Measurements from ENCODE around the gene DNMBP. TPM values are rescaled to one million over a fixed set of nuclear protein-coding genes. Genes with fewer than 3 reads are reported as not detected.

The DNMBP gene
- total RNA-seq, 1 experiment from 2014 or later = 60.3 TPM

- no TSS peak for BruUV-seq (replicated peaks)
- CTCF ChIA-PET = no interaction called here
- intact Hi-C loops (cut with micrococcal nuclease) = no loop called here
- Histone ChIP-seq H3K79me2 (ENCODE audit: insufficient read depth, low read length) (peaks cover 85% of the 10 kb centered on the region), H3K9me2 (ENCODE audit: insufficient read depth) (no peaks in the 10 kb centered on the region), H3K9me3 (ENCODE audit: control insufficient read depth in 1 of 2, insufficient read depth in 1 of 2, low read depth in 1 of 2, low read length in 2 of 2) (no peaks in the 10 kb centered on the region), H3K4me3 (replicated peaks in 1 of 2; ENCODE audit: low read depth in 1 of 2, low read length in 2 of 2) (no peak overlapping the region), H3K36me3 (ENCODE audit: control insufficient read depth in 1 of 2, insufficient read depth in 2 of 2, low read length in 2 of 2) (peaks cover 0 to 26% of the 10 kb centered on the region in 2 experiments; a peak in 2 of 4 replicates), H3K4me1 (ENCODE audit: control insufficient read depth in 1 of 2, insufficient read depth in 2 of 2, low read length in 2 of 2) (peaks cover 27 to 58% of the 10 kb centered on the region in 2 experiments), H4K20me1 (ENCODE audit: insufficient read depth) (no peaks in the 10 kb centered on the region), H2AFZ (ENCODE audit: low read depth, low read length, poor library complexity, severe bottlenecking) (no peak overlapping the region), H3K27ac (ENCODE audit: low read depth, low read length) (no peak overlapping the region), H3K4me2 (ENCODE audit: low read length) (no peak overlapping the region), H3K9ac (ENCODE audit: low read length) (no peak overlapping the region), H3K27me3 (ENCODE audit: insufficient read depth, low read length) (no peaks in the 10 kb centered on the region)
- RAD21 ChIA-PET (ENCODE audit: low non-redundant PET in 1 of 2, low total read pairs in 2 of 2, uncharacterized antibody in 2 of 2, unreplicated experiment in 2 of 2) = no interaction called here
- POLR2A ChIA-PET = no interaction called here
- ATAC-seq (no peak), DNase-seq (ENCODE audit: low read depth, low spot score) (no peak)
- TF ChIP-seq ZNF274 (IDR thresholded peaks at IDR 0.05; ENCODE audit: low read depth, low read length) = no peak
- no peak for TF ChIP-seq FOSL1 (IDR thresholded peaks at IDR 0.05; ENCODE audit: low read depth)
- no peak for TF ChIP-seq EGR1 (IDR thresholded peaks at IDR 0.05; ENCODE audit: low read depth)
- no peak for TF ChIP-seq ZFX (IDR thresholded peaks at IDR 0.05)
- no peak for TF ChIP-seq MAX (IDR thresholded peaks at IDR 0.05)
- TF ChIP-seq CEBPB (IDR thresholded peaks at IDR 0.05; ENCODE audit: low read depth) = no peak
- TF ChIP-seq YY1 (IDR thresholded peaks at IDR 0.05; ENCODE audit: extremely low read depth, insufficient replicate concordance, low read depth, low read length) = no peak
- TF ChIP-seq RAD21 (IDR thresholded peaks at IDR 0.05; ENCODE audit: low read depth) = no peak
- no peak for TF ChIP-seq SP1 (IDR thresholded peaks at IDR 0.05; ENCODE audit: low read depth)
- no peak for TF ChIP-seq ELF1 (IDR thresholded peaks at IDR 0.05; ENCODE audit: borderline replicate concordance, low read depth)
- TF ChIP-seq, protein P1, sequence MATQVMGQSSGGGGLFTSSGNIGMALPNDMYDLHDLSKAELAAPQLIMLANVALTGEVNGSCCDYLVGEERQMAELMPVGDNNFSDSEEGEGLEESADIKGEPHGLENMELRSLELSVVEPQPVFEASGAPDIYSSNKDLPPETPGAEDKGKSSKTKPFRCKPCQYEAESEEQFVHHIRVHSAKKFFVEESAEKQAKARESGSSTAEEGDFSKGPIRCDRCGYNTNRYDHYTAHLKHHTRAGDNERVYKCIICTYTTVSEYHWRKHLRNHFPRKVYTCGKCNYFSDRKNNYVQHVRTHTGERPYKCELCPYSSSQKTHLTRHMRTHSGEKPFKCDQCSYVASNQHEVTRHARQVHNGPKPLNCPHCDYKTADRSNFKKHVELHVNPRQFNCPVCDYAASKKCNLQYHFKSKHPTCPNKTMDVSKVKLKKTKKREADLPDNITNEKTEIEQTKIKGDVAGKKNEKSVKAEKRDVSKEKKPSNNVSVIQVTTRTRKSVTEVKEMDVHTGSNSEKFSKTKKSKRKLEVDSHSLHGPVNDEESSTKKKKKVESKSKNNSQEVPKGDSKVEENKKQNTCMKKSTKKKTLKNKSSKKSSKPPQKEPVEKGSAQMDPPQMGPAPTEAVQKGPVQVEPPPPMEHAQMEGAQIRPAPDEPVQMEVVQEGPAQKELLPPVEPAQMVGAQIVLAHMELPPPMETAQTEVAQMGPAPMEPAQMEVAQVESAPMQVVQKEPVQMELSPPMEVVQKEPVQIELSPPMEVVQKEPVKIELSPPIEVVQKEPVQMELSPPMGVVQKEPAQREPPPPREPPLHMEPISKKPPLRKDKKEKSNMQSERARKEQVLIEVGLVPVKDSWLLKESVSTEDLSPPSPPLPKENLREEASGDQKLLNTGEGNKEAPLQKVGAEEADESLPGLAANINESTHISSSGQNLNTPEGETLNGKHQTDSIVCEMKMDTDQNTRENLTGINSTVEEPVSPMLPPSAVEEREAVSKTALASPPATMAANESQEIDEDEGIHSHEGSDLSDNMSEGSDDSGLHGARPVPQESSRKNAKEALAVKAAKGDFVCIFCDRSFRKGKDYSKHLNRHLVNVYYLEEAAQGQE (IDR thresholded peaks at IDR 0.05; ENCODE audit: low read depth) = no peak
- TF ChIP-seq SRF (IDR thresholded peaks at IDR 0.05; ENCODE audit: low read depth) = no peak
- no peak for TF ChIP-seq CTCF (IDR thresholded peaks at IDR 0.05 in 2 of 3, conservative IDR thresholded peaks at IDR 0.05 in 1 of 3; ENCODE audit: borderline replicate concordance in 1 of 3, insufficient read depth in 1 of 3, low read depth in 2 of 3, low read length in 2 of 3)
- no peak for TF ChIP-seq ATF3 (IDR thresholded peaks at IDR 0.05)
- no peak for TF ChIP-seq POLR2A (IDR thresholded peaks at IDR 0.05; ENCODE audit: borderline replicate concordance, extremely low read depth, insufficient read depth, insufficient read length)
- TF ChIP-seq TCF7L2 (IDR thresholded peaks at IDR 0.05; ENCODE audit: borderline replicate concordance, extremely low read depth, insufficient read depth, insufficient read length) = no peak
- no peak for TF ChIP-seq EZH2 (IDR thresholded peaks at IDR 0.05)
- TF ChIP-seq EZH2phosphoT487 (IDR thresholded peaks at IDR 0.05; ENCODE audit: borderline replicate concordance) = no peak
These were observed 71.2 kb downstream of the DNMBP start for GRCh38 chr10:99938563-99938962.
